NCI-H748 (cell line): ENCODE results near the gene COA5.
"Not testable (repeated sequence)": the region's sequence is repeated elsewhere in the genome, so short reads cannot be mapped to it uniquely, and the experiment has no call there.

Source experiments
- DNase-seq: peaks from one replicate; lab custom pipeline; 2025; ENCODE audit not compliant: unreplicated experiment; lab: John Stamatoyannopoulos, UW

Gene COA5

DNA sequence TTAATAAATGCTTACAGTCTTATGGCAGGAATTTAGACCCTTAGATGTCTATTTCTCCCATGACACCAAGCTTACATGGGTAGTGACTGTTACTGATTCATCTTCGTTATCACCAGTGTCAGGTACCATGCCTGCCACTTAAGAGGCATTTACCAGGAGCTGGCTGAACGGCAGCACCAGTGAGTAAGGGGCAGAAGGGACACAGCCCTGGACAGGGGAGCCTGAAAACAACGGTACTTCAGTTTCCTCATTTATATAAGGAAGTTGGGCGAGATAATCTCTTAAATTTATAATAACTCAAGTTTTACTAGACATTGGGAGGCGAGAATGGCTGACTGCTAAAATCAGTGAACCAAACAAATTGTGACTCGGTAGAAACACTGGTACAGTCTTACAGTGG lies 1.2 kb downstream of the COA5 start:
- no peak for DNase-seq

DNA sequence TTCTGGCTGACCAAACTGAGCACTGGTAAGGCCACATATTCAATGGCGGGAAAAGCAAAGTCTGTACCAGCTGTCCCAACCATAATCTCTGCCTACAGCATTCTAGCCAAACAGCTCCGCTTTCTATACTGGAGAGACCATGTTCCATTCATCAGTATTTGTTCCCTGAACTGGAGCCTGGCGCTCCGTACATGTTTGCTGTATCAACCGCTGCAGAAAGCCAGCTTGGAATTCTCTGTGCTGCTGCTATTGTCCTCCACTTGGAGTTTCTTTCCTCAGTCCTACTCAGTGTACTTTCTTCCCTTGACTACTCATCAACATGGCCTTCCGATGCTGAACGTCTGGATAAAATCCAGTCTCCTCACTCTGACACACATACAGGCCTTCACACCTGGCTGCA lies 1.9 kb downstream of the COA5 start:
- no peak for DNase-seq

GRCh38 chr2:98605076-98605475 lies 3.2 kb downstream of the COA5 start:
- DNase-seq: no peak

DNA sequence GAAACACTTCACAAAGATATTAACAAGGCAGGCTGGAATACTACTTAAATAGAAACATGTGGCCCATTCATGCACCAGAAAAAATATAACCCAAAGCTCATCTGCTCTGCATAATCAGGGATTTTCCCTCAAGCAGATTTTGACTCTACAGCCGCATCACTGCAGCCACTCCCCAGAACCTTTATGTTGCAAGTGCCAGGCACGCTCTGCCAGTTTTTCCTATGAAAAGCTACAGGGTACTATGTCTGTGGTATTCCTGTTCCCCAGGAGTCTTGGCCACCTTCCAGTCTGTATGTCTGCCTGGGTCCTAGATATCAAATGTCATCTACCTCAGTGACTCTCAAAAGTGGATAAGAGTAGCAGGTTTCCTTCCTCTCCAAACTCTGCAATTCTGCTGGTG lies 3.8 kb downstream of the COA5 start:
- no peak for DNase-seq

GRCh38 chr2:98601532-98602132 lies 6.7 kb downstream of the COA5 start:
- DNase-seq: peak; percentile 22

DNA sequence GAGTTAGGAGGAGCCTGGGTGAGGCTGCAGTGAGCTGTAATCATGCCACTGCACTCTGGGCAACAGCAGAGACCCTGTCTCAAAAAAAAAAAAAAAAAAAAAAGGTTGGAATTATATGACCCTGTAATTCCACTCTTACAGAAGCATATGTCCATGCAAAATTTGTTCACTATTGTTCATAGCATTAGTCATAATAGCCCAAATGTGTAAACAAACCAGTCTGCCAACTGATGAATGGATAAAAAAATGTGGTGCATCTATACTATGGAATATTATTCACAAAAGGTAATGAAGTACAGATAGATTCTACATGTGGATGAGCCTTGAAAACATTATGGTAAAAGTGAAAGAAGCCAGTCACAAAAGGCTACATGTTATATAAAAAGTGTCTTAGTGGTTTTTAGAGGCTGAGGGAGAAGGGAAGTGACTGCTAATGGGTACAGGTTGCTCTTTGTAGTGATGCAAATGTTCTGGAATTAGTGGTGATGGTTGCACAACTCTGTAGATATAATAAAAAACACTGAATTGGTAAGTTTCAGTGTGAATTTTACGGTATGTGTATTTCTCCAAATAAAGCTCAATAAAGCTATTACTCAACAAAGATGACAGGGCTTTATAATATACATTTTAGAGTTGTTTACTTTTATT lies 9.4 kb downstream of the COA5 start:
- DNase-seq: no peak

- not testable (repeated sequence) for DNase-seq
These were observed 13.6 kb downstream of the COA5 start for GRCh38 chr2:98594665-98595064.

- no peak for DNase-seq
These were observed 15.7 kb downstream of the COA5 start for GRCh38 chr2:98592565-98592964.

DNA sequence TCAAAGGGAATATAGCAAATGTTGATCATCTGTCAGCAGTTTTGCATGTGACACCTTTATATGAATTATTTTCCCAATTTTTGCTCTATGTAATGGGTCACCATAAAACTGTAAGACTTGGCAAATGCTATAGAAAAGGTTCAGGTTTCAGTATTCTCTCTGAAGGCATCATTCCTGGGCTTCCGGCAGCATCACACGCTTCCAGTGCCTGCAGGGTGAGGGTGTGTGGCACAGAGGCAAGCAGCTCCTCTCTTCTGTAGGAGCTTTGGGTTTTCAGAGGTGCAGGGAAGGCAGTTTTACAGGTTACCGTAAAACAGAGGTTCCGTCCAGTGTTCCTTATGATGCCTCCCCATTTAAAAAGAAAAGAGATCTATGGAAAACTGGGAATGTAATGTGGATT lies 18.8 kb downstream of the COA5 start:
- no peak for DNase-seq

- DNase-seq: no peak
These were observed 19.4 kb downstream of the COA5 start for GRCh38 chr2:98588880-98589431.

DNA sequence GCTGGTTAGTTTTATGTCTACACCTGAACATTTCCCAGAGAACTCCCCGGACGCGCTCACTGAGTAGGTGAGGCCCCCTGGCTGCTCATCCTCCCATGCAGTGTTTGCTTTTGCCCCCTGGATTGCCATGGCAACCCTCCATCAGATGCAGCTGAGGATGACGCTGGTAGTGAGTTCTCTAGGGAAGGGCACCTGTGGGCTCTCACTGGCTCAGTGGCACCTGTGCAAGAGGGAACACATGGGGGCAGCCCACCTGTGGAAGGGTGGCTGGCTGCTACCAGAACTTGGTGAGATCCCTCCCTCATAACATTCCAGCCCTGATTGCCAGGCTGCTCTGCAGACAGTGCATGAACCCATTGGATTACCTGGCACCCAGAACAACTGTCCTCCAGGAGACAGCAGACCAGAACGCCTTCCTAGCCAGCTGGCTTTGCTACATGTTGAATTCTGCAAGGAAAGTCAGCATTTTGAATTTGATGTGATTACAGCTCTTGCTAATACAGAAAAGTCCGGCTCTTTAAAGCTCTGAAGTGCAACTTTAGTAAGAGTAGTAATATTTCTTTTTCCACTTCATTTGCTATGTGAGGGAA lies 21.7 kb downstream of the COA5 start:
- no peak for DNase-seq

DNA sequence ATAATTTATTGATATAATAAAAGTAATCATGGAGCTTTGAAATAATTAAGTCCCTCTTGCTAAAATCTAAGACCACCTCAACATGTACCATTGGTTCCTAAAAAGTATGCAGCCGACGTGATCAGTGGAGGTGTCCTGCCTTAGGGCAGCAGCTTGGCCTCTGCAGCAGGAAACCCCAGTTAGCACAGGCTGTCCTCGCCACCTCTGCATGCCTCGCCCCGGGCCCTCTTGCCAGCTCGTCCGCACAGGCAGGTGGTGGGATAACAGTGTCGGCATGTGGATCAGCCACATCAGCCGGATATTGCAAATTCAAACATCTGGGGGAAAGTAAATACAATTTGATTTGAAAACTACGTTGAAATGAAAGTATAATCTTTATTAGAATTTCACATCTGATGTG lies 22.9 kb downstream of the COA5 start:
- no peak for DNase-seq

DNA sequence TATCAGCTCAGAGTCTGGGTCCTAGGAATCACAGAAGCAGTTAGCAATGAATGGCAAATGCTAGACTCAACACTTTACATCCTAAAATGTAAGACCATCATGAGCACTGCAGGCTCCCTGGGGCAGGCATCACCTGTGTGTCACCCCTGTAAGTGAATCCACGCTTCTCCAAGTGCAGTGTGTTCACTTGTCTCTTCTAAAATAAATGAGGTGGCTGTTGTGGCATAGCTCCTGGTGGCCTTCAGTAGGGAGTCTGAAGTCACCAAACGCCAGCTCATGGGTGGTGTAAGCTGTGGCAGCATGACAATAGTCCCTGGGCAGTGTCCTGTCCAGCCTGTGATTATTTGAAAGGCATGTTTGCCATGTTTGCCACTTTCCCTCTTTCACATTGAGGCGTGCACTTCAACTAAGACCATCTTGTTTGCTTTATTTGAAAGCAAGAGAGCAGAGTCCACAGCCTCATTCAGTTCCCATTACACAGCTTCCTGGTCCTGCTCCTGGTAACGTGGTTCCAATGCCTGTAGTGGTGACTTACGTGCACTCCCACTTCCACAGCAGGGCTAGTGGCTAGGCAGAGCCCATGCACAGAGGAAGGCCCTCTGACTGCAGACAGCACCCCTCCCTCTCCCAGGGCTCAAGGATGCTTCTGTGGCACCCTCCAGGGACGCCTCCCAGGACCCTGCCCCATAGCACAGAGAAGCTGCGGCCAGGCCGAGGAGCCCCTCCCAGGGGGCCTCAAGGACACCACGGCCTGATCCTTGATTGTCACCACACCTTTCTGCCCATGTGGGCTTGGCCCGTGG lies 24.3 kb downstream of the COA5 start:
- DNase-seq: no peak

- DNase-seq: no peak
These were observed 25.0 kb downstream of the COA5 start for GRCh38 chr2:98583276-98583675.

DNA sequence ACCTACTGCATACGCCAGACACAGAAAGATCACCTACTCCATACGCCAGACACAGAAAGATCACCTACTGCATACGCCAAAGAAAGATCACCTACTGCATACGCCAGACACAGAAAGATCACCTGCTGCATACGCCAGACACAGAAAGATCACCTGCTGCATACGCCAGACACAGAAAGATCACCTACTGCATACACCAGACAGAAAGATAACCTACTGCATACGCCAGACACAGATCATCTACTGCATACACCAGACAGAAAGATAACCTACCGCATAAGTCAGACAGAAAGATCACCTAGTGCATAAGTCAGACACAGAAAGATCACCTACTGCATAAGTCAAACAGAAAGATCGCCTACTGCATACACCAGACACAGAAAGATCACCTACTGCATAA lies 25.8 kb downstream of the COA5 start:
- DNase-seq: no peak

- no peak for DNase-seq
These were observed 27.5 kb downstream of the COA5 start for GRCh38 chr2:98580656-98581284.

- DNase-seq: no peak
These were observed 28.4 kb downstream of the COA5 start for GRCh38 chr2:98579926-98580325.

DNA sequence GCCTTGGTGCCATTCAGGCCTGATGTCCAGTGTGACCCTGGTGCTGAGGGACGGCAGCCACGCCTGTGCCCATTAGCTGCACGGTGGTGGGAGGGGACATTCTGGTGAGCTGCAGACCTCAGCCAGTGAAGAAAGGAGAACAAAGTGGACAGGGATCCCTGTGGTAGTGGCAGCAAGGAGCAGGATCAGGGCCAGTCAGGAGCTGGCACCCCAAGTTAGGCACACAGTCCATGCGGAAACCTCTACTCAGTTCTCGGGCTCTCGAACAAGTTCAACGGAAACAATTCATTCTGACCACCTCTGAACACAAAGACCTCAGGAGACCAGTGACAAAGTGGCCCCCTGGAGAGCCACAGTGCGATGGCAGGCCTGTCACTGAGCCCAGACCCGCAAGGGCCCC lies 30.1 kb downstream of the COA5 start:
- no peak for DNase-seq

DNA sequence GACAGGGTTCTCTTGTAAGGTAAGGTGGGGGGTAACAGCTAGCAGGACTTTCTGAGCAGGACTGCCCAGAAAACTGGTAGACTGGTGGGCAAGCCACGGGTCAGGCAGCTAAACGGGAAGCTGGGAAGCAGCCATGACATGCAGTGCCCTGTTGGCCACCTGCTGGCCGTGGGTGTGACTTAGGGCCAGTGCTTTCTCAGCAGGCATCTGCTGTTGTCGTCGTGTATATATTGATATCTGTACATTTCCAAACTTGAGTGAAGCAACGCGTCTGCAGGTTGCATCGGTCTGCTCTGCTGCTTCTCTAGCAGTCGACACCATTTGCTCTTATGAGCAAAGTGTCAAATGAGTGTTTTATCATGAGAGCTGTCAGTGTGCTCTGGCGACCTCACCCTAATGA lies 31.0 kb downstream of the COA5 start:
- no peak for DNase-seq

GRCh38 chr2:98576666-98577312 lies 31.5 kb downstream of the COA5 start:
- DNase-seq: no peak

GRCh38 chr2:98573426-98573825 lies 34.9 kb downstream of the COA5 start:
- no peak for DNase-seq
